ENCODE measurements around the gene GKN2.
"Not testable (repeated sequence)": the region's sequence is repeated elsewhere in the genome, so short reads cannot be mapped to it uniquely, and the experiment has no call there.

Gene GKN2

DNA sequence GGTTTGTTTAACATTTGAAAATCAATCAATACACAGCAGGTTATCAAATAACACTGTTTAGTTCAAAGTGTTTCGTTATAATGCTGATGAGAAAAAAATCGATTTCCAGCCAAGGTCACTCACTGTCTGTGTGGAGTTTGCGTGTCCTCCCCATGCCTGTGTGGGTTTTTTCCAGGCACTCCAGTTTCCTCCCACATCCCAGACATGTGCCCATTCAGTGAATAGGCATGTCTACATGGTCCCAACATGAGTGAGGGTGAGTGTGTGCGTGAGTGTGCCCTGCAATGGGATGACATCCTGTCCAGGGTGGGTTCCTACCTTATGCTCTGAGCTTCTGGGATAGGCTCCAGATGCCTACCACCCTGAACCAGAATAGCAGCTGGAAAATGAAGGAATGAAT, 8.7 kb upstream of the GKN2 start:
- TF ChIP-seq PATZ1 (CRISPR knock-in tag; IDR thresholded peaks at IDR 0.05; ENCODE audit: borderline replicate concordance), result no peak
- no peak for ATAC-seq

DNA sequence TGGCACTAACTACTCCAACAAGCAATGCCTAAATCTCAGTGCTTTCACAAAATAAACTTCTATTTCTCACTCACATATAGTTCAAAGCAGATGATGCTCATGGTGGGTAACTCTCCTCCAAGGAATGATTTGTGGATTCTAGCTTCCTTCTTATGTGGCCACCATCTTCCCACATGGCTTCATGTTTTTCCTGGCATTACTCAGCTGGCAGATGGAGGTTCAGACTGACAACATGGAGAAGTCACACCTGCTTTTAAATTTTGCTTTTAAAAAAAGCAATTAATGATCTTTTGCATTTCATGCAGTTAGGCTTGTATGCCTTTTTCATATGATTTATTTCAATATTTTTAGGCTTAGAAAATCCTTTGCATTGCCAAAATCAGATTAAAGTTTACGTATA, 6.3 kb upstream of the GKN2 start:
- ATAC-seq, result no peak
- TF ChIP-seq, protein P1, sequence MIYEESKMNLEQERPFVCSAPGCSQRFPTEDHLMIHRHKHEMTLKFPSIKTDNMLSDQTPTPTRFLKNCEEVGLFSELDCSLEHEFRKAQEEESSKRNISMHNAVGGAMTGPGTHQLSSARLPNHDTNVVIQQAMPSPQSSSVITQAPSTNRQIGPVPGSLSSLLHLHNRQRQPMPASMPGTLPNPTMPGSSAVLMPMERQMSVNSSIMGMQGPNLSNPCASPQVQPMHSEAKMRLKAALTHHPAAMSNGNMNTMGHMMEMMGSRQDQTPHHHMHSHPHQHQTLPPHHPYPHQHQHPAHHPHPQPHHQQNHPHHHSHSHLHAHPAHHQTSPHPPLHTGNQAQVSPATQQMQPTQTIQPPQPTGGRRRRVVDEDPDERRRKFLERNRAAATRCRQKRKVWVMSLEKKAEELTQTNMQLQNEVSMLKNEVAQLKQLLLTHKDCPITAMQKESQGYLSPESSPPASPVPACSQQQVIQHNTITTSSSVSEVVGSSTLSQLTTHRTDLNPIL (CRISPR knock-in tag; IDR thresholded peaks at IDR 0.05; ENCODE audit: low read depth), result no peak
- TF ChIP-seq TOX (CRISPR knock-in tag; IDR thresholded peaks at IDR 0.05; ENCODE audit: borderline replicate concordance) (no peak), PPARA (CRISPR knock-in tag; IDR thresholded peaks at IDR 0.05; ENCODE audit: borderline replicate concordance) (no peak), ESRRG (CRISPR knock-in tag; IDR thresholded peaks at IDR 0.05) (no peak), RARB (CRISPR knock-in tag; IDR thresholded peaks at IDR 0.05) (no peak), SNAI2 (CRISPR knock-in tag; IDR thresholded peaks at IDR 0.05) (no peak), ZFP30 (CRISPR knock-in tag; IDR thresholded peaks at IDR 0.05) (no peak)
- TF ChIP-seq, protein P2, sequence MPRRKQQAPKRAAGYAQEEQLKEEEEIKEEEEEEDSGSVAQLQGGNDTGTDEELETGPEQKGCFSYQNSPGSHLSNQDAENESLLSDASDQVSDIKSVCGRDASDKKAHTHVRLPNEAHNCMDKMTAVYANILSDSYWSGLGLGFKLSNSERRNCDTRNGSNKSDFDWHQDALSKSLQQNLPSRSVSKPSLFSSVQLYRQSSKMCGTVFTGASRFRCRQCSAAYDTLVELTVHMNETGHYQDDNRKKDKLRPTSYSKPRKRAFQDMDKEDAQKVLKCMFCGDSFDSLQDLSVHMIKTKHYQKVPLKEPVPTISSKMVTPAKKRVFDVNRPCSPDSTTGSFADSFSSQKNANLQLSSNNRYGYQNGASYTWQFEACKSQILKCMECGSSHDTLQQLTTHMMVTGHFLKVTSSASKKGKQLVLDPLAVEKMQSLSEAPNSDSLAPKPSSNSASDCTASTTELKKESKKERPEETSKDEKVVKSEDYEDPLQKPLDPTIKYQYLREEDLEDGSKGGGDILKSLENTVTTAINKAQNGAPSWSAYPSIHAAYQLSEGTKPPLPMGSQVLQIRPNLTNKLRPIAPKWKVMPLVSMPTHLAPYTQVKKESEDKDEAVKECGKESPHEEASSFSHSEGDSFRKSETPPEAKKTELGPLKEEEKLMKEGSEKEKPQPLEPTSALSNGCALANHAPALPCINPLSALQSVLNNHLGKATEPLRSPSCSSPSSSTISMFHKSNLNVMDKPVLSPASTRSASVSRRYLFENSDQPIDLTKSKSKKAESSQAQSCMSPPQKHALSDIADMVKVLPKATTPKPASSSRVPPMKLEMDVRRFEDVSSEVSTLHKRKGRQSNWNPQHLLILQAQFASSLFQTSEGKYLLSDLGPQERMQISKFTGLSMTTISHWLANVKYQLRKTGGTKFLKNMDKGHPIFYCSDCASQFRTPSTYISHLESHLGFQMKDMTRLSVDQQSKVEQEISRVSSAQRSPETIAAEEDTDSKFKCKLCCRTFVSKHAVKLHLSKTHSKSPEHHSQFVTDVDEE (CRISPR knock-in tag; IDR thresholded peaks at IDR 0.05), result no peak

GRCh38 chr2:68955432-68955831, 2.7 kb upstream of the GKN2 start:
- ATAC-seq, result not testable (repeated sequence)

- no peak for ATAC-seq
- TF ChIP-seq RARB (CRISPR knock-in tag; IDR thresholded peaks at IDR 0.05) (no peak), POU6F1 (CRISPR knock-in tag; IDR thresholded peaks at IDR 0.05; ENCODE audit: borderline replicate concordance, low read depth) (no peak), ARNTL (CRISPR knock-in tag; IDR thresholded peaks at IDR 0.05; ENCODE audit: borderline replicate concordance, low read depth) (no peak), ISL1 (CRISPR knock-in tag; IDR thresholded peaks at IDR 0.05) (no peak), OSR1 (CRISPR knock-in tag; IDR thresholded peaks at IDR 0.05) (no peak), SNAI2 (CRISPR knock-in tag; IDR thresholded peaks at IDR 0.05) (no peak), ZC3H10 (CRISPR knock-in tag; IDR thresholded peaks at IDR 0.05) (no peak), ZNF8 (CRISPR knock-in tag; IDR thresholded peaks at IDR 0.05) (no peak), PATZ1 (CRISPR knock-in tag; IDR thresholded peaks at IDR 0.05; ENCODE audit: borderline replicate concordance) (no peak), ZFP3 (CRISPR knock-in tag; IDR thresholded peaks at IDR 0.05) (no peak), CSRNP3 (CRISPR knock-in tag; IDR thresholded peaks at IDR 0.05) (no peak)
Observed at GRCh38 chr2:68951899-68952298, 794 bp downstream of the GKN2 start.

Measured in SK-N-SH treated with all-trans-retinoic acid at 6 μM for 48 hours (cell line).